H1 (cell line): ENCODE results near the gene DIP2C. TPM values are rescaled to one million over a fixed set of nuclear protein-coding genes. Genes with fewer than 3 reads are reported as not detected.

ENCODE experiments used
- CTCF ChIA-PET: fragments of 300-600 bp; sonication (Branson Sonifier 250); formaldehyde crosslinking; loops from one replicate; lab custom pipeline; 2021; ENCODE audit not compliant: partially characterized antibody; lab: Charles Lee
- POLR2A ChIA-PET: fragments of 300-600 bp; sonication (Branson Sonifier 250); formaldehyde crosslinking; loops from one replicate; lab custom pipeline; 2021; ENCODE audit warnings: inconsistent platforms; ENCODE audit not compliant: partially characterized antibody; lab: Charles Lee
- DNase-seq, 2 experiments: peaks; one replicate each; pipeline versions ENCODE4 v3.0.0 to v3.0.0-alpha.2; 2010 to 2022; ENCODE audit warnings: low spot score in 2 of 2, low read depth in 1 of 2, mixed read lengths in 1 of 2
- FAIRE-seq: peaks from 2 replicates; lab custom pipeline; 2011; peaks lifted over from hg19 to GRCh38; lab: Jason Lieb, UNC
- H2AFZ ChIP-seq: 2 replicates; pipeline ENCODE4 v1.8.1; 2012; ENCODE audit warnings: low read length, inconsistent platforms
- H2AK5ac ChIP-seq: 2 replicates; pipeline ENCODE4 v1.6.1; 2013; ENCODE audit warnings: low read depth, low read length
- H2BK120ac ChIP-seq: replicated peaks from 2 replicates; pipeline ENCODE3; 2013; ENCODE audit warnings: low read depth, low read length, inconsistent platforms
- H2BK12ac ChIP-seq: 2 replicates; pipeline ENCODE4 v1.6.1; 2013; ENCODE audit warnings: low read depth, low read length
- H2BK15ac ChIP-seq: 2 replicates; pipeline ENCODE4 v1.6.1; 2013; ENCODE audit warnings: low read length
- H2BK20ac ChIP-seq: 2 replicates; pipeline ENCODE4 v1.6.1; 2013; ENCODE audit warnings: low read length
- H2BK5ac ChIP-seq: 2 replicates; pipeline ENCODE4 v1.6.1; 2013; ENCODE audit warnings: low read depth, low read length
- H3K14ac ChIP-seq: 2 replicates; pipeline ENCODE4 v1.6.1; 2013; ENCODE audit warnings: inconsistent platforms; ENCODE audit not compliant: insufficient read length
- H3K18ac ChIP-seq: 2 replicates; pipeline ENCODE4 v1.6.1; 2013; ENCODE audit warnings: low read length; ENCODE audit errors: extremely low read depth
- H3K23ac ChIP-seq: 2 replicates; pipeline ENCODE4 v1.6.1; 2013; ENCODE audit warnings: inconsistent platforms; ENCODE audit not compliant: insufficient read length
- H3K23me2 ChIP-seq: 2 replicates; pipeline ENCODE4 v1.6.1; 2013; ENCODE audit warnings: low read depth, low read length
- H3K27ac ChIP-seq: 2 replicates; pipeline ENCODE4 v1.6.1; 2011; ENCODE audit warnings: low read depth, low read length, inconsistent platforms
- H3K27me3 ChIP-seq, 4 experiments: replicated peaks in 1 of 4; 1 replicate in 1 of 4; 2 replicates in 3 of 4; pipeline versions ENCODE4 v1.6.1 to v1.8.1; 2011 to 2013; ENCODE audit warnings: low read length in 3 of 4, mild to moderate bottlenecking in 3 of 4, inconsistent platforms in 2 of 4, mixed read lengths in 2 of 4, moderate library complexity in 1 of 4; ENCODE audit not compliant: control insufficient read depth in 3 of 4, insufficient read depth in 3 of 4; ENCODE audit errors: extremely low read depth in 1 of 4
- H3K36me3 ChIP-seq, 4 experiments: 2 replicates each; pipeline versions ENCODE4 v1.6.1 to v1.8.1; 2011 to 2013; ENCODE audit warnings: mild to moderate bottlenecking in 4 of 4, low read length in 3 of 4, moderate library complexity in 2 of 4, control low read depth in 1 of 4, inconsistent platforms in 1 of 4; ENCODE audit not compliant: insufficient read depth in 4 of 4, control insufficient read depth in 2 of 4
- H3K4ac ChIP-seq: replicated peaks from 2 replicates; pipeline ENCODE3; 2013; ENCODE audit warnings: low read length, low read depth, mixed read lengths, inconsistent platforms; ENCODE audit not compliant: insufficient read length
- H3K4me1 ChIP-seq, 4 experiments: replicated peaks in 1 of 4; 1 replicate in 1 of 4; 2 replicates in 3 of 4; pipeline versions ENCODE4 v1.6.1 to v1.8.1; 2011 to 2013; ENCODE audit warnings: low read length in 3 of 4, inconsistent platforms in 2 of 4, mixed read lengths in 1 of 4; ENCODE audit not compliant: insufficient read depth in 4 of 4, control insufficient read depth in 3 of 4
- H3K4me2 ChIP-seq, 2 experiments: 2 replicates each; pipeline versions ENCODE4 v1.6.1 to v1.8.1; 2011 to 2013; ENCODE audit warnings: low read depth in 2 of 2, low read length in 2 of 2, control low read depth in 1 of 2, inconsistent platforms in 1 of 2, mild to moderate bottlenecking in 1 of 2; ENCODE audit not compliant: insufficient read depth in 1 of 2
- H3K4me3 ChIP-seq, 4 experiments: fragments of 200-600, 300-600 bp in 1 of 4; sonication (generic), shearing (Covaris generic), sonication (Bioruptor Twin) in 1 of 4; 2 replicates each; pipeline versions ENCODE4 v1.5.1 to v1.8.1; 2011 to 2016; ENCODE audit warnings: low read length in 4 of 4, low read depth in 3 of 4, control low read depth in 2 of 4, inconsistent platforms in 2 of 4, mild to moderate bottlenecking in 2 of 4, mixed read lengths in 1 of 4, moderate library complexity in 1 of 4; ENCODE audit not compliant: insufficient read depth in 2 of 4; ENCODE audit errors: extremely low read depth in 1 of 4
- H3K56ac ChIP-seq: replicated peaks from 2 replicates; pipeline ENCODE3; 2013; ENCODE audit warnings: low read depth, mild to moderate bottlenecking, mixed read lengths, low read length, inconsistent platforms; ENCODE audit not compliant: insufficient read length
- H3K79me1 ChIP-seq: 2 replicates; pipeline ENCODE4 v1.6.1; 2013; ENCODE audit warnings: low read depth, low read length, control low read depth
- H3K79me2 ChIP-seq, 2 experiments: 2 replicates each; pipeline versions ENCODE4 v1.6.1 to v1.8.1; 2012 to 2013; ENCODE audit warnings: low read length in 2 of 2, mild to moderate bottlenecking in 2 of 2, inconsistent platforms in 1 of 2; ENCODE audit not compliant: insufficient read depth in 2 of 2, control insufficient read depth in 1 of 2
- H3K9ac ChIP-seq, 4 experiments: replicated peaks in 1 of 4; 1 replicate in 1 of 4; 2 replicates in 3 of 4; pipeline versions ENCODE4 v1.6.1 to v1.8.1; 2011 to 2013; ENCODE audit warnings: low read depth in 3 of 4, low read length in 3 of 4, control low read depth in 2 of 4, mild to moderate bottlenecking in 2 of 4, moderate library complexity in 2 of 4, inconsistent platforms in 1 of 4; ENCODE audit errors: extremely low read depth in 1 of 4
- H3K9me3 ChIP-seq, 2 experiments: 2 replicates each; pipeline versions ENCODE4 v1.6.1 to v1.8.1; 2012 to 2013; ENCODE audit warnings: mild to moderate bottlenecking in 2 of 2, moderate library complexity in 2 of 2, control low read depth in 1 of 2, inconsistent platforms in 1 of 2, low read depth in 1 of 2, low read length in 1 of 2, mixed read lengths in 1 of 2; ENCODE audit not compliant: insufficient read depth in 2 of 2
- H4K20me1 ChIP-seq, 2 experiments: replicated peaks in 1 of 2; 2 replicates each; pipeline versions ENCODE3 to v1.8.1; 2011 to 2013; ENCODE audit warnings: inconsistent platforms in 2 of 2, low read length in 2 of 2, mild to moderate bottlenecking in 1 of 2; ENCODE audit not compliant: insufficient read depth in 2 of 2, control insufficient read depth in 1 of 2
- H4K5ac ChIP-seq: 2 replicates; pipeline ENCODE4 v1.6.1; 2013; ENCODE audit warnings: low read length, low read depth, mixed read lengths, inconsistent platforms; ENCODE audit not compliant: insufficient read length
- H4K8ac ChIP-seq: 2 replicates; pipeline ENCODE4 v1.8.0; 2013; ENCODE audit warnings: mild to moderate bottlenecking, moderate library complexity, low read length, inconsistent platforms; ENCODE audit not compliant: insufficient read depth; ENCODE audit errors: extremely low read depth
- H4K91ac ChIP-seq: replicated peaks from 2 replicates; pipeline ENCODE3; 2013; ENCODE audit warnings: low read length, mixed read lengths, inconsistent platforms; ENCODE audit not compliant: insufficient read length
- EP300 ChIP-seq, 2 experiments: IDR thresholded peaks; 1 replicate in 1 of 2; 2 replicates in 1 of 2; pipeline ENCODE4 v1.6.1; 2011 to 2012; ENCODE audit warnings: low read depth in 2 of 2, low read length in 2 of 2, mild to moderate bottlenecking in 2 of 2, borderline replicate concordance in 1 of 2, inconsistent platforms in 1 of 2, moderate library complexity in 1 of 2
- FOSL1 ChIP-seq: IDR thresholded peaks from 2 replicates; pipeline ENCODE4 v1.6.1; 2011; ENCODE audit warnings: mild to moderate bottlenecking, low read depth, low read length, moderate library complexity; ENCODE audit not compliant: insufficient read depth
- KDM5A ChIP-seq: fragments of 200-600 bp; IDR thresholded peaks from 2 replicates; pipeline ENCODE4 v1.7.1; 2012; ENCODE audit warnings: mild to moderate bottlenecking, low read length, inconsistent platforms, mixed read lengths
- NRF1 ChIP-seq: IDR thresholded peaks from 2 replicates; pipeline ENCODE4 v1.6.1; 2011; ENCODE audit warnings: mild to moderate bottlenecking, low read depth, low read length, improper control_type of control experiment
- WGBS, 2 experiments: shearing (Covaris generic) in 1 of 2; methylation state at CpG; one replicate each; pipeline versions ENCODE4 v1.1.6 to v1.1.7; 2013 to 2015; ENCODE audit warnings: low lambda C conversion rate in 2 of 2, mixed read lengths in 2 of 2, inconsistent platforms in 1 of 2, low coverage in 1 of 2, missing lambda C conversion rate in 1 of 2; ENCODE audit not compliant: insufficient replicate concordance in 2 of 2, insufficient coverage in 1 of 2, insufficient read length in 1 of 2; ENCODE audit errors: extremely low coverage in 1 of 2, missing lambda C conversion rate in 1 of 2; 5-methylcytosine and 5-hydroxymethylcytosine counted together
- polyA plus RNA-seq, 7 experiments: library from polyadenylated mRNA; depleted of rRNA in 3 of 7; stranded (reverse) in 5 of 7; unstranded in 2 of 7; fragments of >200 nt in 5 of 7; fragments of 200-250 nt in 2 of 7; gene quantifications; 1 replicate in 5 of 7; 2 replicates in 1 of 7; 4 replicates in 1 of 7; pipeline versions ENCODE4 v1.2.1 to v1.2.3, GENCODE V29; 2011 to 2013; ENCODE audit warnings: missing spikeins in 2 of 7, mixed read lengths in 2 of 7
- total RNA-seq: library from RNA; stranded (reverse); fragmentation: NEBNext Ultra II Directional; extraction: Animal tissue kit (Norgen Biotek cat#: 25700); gene quantifications from 2 replicates; pipeline ENCODE4 v1.2.1, GENCODE V29; 2021
- TF ChIP-seq, protein P1 (sequence below): IDR thresholded peaks from 2 replicates; pipeline ENCODE4 v1.6.1; 2012; ENCODE audit warnings: low read length, inconsistent platforms
- TF ChIP-seq, protein P2 (sequence below): IDR thresholded peaks from 2 replicates; pipeline ENCODE4 v1.6.1; 2012; ENCODE audit warnings: inconsistent platforms

DIP2C gene
- total and polyA plus RNA-seq, 2 of the 8 experiments (the other 6 are each of a cell fraction or from before 2014, with no cell fraction given), result 3.8 to 9.3 TPM

DNA sequence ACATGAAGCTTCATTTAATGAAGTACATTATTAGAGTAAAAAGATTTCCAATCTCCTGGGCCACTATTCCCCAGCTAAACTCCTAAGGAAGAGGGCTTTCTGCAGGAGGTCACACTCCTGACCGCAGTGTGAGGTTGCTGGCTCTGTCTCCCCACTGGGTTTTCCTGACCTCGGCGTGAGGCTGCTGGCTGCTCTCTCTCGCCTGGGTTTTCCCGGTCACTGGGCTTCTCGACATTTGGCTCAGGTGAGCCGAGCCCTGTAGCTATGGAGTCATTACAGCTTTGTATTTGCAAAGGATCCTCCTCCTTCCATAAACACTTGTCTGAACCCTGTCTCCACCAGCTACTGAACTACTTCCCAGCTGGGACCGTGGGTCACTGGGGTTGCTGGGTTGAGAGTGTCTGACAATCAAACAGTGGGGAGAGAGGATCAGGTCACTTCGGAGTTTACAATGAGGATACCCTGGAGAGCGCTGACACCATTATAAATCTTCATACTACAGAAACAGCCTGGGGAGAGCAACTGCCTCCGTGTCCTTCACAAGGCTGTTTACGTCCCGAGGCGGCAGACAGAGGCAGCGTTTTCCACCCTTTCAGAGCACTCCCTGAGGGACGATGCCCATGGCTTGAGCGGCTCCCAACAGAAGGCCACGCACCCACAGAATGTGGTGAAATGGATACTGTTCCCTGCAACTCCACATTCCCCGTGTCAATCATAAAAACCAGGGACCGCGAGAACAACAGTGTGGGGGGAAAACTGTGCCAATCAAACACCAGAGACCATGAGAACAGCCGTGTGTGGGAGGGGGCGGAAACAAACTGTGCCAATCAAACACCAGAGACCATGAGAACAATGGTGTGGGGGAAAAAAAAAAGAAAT lies 328.0 kb downstream of the DIP2C start:
- no peaks in the 10 kb centered on the region; a peak in 1 of 7 replicates for H3K4me1 ChIP-seq
- no peak overlapping the region for H3K23ac ChIP-seq
- no peak overlapping the region for H3K14ac ChIP-seq
- FAIRE-seq (no peak), DNase-seq (no peak)
- H2AK5ac ChIP-seq, result no peak overlapping the region
- H4K91ac ChIP-seq, result no peak overlapping the region
- peaks cover 2% of the 10 kb centered on the region; the same call in 1 of the 2 replicates for H3K23me2 ChIP-seq
- POLR2A ChIA-PET, result interaction anchor here (0.6 kb wide), 1 partner anchor 23 kb away, joined by 4 read pairs; no protein-coding TSS in a partner anchor
- H2BK12ac ChIP-seq, result no peak overlapping the region
- no peaks in the 10 kb centered on the region for H3K9me3 ChIP-seq
- H4K20me1 ChIP-seq, result no peaks in the 10 kb centered on the region
- no peak overlapping the region for H4K5ac ChIP-seq
- no peaks in the 10 kb centered on the region; a peak in 3 of 8 replicates for H3K36me3 ChIP-seq
- H3K18ac ChIP-seq, result no peak overlapping the region
- H2BK5ac ChIP-seq, result no peak overlapping the region
- no peaks in the 10 kb centered on the region for H3K79me1 ChIP-seq
- no peaks in the 10 kb centered on the region for H3K27me3 ChIP-seq
- H4K8ac ChIP-seq, result no peak overlapping the region
- no peak overlapping the region for H3K4me3 ChIP-seq
- H2BK120ac ChIP-seq, result no peak overlapping the region
- no peak overlapping the region for H3K56ac ChIP-seq
- no peak overlapping the region for H2BK20ac ChIP-seq
- no peak overlapping the region for H3K4me2 ChIP-seq
- H3K27ac ChIP-seq, result no peak overlapping the region
- WGBS, 2 experiments, result 93% methylated on average over 23 of the region's 23 CpGs; no CpG with 5 or more reads in 1 of the 2 experiments
- H2BK15ac ChIP-seq, result no peak overlapping the region
- H3K79me2 ChIP-seq, result no peaks in the 10 kb centered on the region
- CTCF ChIA-PET, result interaction anchor here (0.7 to 1.1 kb wide), 4 partner anchors 9 to 427 kb away, joined by 3 to 4 read pairs (median 3); no protein-coding TSS in a partner anchor
- H3K9ac ChIP-seq, result no peak overlapping the region
- no peak overlapping the region for H3K4ac ChIP-seq
- TF ChIP-seq, protein P1, sequence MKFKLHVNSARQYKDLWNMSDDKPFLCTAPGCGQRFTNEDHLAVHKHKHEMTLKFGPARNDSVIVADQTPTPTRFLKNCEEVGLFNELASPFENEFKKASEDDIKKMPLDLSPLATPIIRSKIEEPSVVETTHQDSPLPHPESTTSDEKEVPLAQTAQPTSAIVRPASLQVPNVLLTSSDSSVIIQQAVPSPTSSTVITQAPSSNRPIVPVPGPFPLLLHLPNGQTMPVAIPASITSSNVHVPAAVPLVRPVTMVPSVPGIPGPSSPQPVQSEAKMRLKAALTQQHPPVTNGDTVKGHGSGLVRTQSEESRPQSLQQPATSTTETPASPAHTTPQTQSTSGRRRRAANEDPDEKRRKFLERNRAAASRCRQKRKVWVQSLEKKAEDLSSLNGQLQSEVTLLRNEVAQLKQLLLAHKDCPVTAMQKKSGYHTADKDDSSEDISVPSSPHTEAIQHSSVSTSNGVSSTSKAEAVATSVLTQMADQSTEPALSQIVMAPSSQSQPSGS, result no peak
- TF ChIP-seq, protein P2, sequence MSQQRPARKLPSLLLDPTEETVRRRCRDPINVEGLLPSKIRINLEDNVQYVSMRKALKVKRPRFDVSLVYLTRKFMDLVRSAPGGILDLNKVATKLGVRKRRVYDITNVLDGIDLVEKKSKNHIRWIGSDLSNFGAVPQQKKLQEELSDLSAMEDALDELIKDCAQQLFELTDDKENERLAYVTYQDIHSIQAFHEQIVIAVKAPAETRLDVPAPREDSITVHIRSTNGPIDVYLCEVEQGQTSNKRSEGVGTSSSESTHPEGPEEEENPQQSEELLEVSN, result no peak
- TF ChIP-seq FOSL1, result no peak
- TF ChIP-seq NRF1, result no peak
- TF ChIP-seq KDM5A, result no peak
- no peak for TF ChIP-seq EP300 (IDR thresholded peaks at IDR 0.05; ENCODE audit: borderline replicate concordance in 1 of 2, low read depth in 2 of 2, low read length in 2 of 2)
- no peak overlapping the region for H2AFZ ChIP-seq
